ENCODE measurements around the gene B4GALNT4.
"Not testable (repeated sequence)": the region's sequence is repeated elsewhere in the genome, so short reads cannot be mapped to it uniquely, and the experiment has no call there.

The B4GALNT4 gene

DNA sequence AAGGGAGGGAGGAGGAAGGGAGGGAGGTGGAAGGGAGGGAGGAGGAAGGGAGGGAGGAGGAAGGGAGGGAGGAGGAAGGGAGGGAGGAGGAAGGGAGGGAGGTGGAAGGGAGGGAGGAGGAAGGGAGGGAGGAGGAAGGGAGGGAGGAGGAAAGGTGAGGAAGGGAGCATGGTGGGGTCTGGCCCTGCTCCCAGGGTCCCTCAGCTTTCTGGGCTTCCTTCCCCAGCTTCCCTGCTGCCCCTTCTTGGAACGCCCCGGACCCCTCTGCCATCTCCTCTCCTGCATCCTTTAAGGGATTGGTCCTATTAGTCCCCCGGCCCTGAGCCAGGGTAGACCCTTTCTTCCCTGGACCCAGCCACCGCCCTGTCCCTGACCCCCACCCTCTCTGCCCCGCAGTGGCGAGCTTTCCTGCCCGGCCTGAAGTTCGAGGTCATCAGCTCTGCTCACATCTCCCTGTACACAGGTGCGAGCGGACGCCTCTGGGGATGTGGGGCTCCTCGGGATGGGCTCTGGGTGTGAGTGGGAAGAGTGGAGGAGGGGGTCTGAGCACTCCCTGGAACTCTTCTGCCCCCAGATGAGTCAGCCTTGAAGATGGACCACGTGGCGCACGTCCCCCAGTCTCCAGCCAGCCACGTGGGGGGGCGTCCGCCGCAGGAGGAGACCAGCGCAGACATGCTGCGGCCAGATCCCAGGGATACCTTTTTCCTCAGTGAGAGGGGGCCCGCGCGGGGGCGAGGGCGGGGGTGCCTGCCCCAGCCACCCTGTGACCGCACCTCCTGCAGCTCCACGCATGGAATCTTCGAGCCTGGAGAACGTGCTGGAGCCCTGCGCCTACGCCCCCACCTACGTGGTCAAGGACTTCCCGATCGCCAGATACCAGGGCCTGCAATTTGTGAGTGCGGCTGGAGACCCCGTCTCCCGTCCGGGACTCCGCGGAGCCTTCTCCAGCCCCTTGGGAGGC, 6.0 kb downstream of the B4GALNT4 start:
- DNase-seq (ENCODE audit: low read depth), result no peak

GRCh38 chr11:376531-377173, 7.4 kb downstream of the B4GALNT4 start:
- DNase-seq (ENCODE audit: low read depth), result no peak

GRCh38 chr11:377174-377865, 8.0 kb downstream of the B4GALNT4 start:
- no peak for DNase-seq (ENCODE audit: low read depth)

DNA sequence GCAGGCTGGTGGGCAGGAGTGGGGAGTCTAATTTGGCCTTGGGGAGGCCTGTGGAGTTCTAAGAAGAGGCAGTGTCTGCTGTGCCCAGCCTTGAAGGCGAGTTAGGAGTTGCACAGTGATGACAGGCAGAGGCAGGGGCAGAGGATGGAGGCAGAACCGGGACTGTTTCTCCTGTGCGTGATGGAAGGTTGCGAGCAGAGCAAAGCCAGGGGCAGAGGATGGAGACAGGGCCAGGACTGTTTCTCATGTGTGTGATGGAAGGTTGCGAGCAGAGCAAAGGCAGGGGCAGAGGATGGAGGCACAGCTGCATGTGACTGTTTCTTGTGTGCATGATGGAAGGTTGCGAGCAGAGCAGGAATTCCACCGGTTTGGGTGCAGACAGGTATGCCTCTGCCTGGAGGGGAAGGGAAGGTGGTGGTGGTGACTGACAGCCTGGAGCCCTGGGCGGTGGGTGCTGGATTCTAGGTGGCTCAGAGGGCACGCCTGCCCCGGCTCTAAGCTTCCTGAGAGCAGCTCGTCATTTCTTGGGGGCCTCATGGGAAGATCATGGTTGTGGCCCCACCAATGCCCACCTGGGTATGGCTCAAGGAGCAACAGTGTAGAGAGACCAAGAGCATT, 8.7 kb downstream of the B4GALNT4 start:
- DNase-seq (ENCODE audit: low read depth), result no peak

DNA sequence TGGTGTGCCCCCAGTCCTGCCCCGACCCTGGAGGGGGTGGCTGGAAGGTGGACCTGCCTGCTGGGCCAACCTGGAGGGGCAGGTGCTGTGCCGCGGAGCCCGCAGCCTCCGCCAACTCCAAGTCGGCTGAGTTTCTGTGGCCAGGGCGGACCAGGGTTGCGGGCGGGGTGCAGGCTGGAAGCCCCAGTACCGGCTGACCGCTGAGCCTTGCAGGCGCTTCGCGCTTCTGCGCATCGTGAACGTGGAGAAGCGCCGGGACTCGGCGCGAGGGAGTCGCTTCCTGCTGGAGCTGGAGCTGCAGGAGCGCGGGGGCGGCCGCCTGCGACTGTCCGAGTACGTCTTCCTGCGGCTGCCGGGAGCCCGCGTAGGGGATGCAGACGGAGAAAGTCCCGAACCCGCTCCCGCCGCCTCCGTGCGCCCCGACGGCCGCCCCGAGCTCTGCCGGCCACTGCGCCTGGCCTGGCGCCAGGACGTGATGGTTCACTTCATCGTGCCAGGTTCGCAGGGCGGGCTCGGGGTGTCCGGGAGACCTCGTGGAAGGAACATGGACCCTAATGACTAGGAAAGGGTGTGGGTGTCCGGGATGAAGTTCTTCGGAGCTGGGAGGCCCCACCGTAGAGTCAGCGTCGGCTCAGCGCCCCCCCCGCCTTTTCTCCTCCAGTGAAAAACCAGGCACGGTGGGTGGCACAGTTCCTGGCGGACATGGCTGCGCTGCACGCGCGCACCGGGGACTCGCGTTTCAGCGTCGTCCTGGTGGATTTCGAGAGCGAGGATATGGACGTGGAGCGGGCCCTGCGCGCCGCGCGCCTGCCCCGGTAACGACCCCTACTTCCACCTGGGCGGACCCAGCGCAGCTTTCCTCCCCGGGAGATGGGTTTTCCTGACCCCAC, 10.2 kb downstream of the B4GALNT4 start:
- no peak for DNase-seq (ENCODE audit: low read depth)

DNA sequence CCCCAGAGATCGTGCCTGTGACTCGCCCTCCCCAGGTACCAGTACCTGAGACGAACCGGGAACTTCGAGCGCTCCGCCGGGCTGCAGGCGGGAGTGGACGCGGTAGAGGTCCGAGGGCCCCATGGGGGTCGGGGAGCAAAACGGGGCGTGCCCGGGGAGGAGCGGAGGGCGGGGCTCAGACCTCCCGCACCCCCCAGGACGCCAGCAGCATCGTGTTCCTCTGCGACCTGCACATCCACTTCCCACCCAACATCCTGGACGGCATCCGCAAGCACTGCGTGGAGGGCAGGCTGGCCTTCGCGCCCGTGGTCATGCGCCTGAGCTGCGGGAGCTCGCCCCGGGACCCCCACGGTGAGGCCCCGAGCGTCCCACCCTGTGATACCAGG, 10.8 kb downstream of the B4GALNT4 start:
- no peak for DNase-seq (ENCODE audit: low read depth)

DNA sequence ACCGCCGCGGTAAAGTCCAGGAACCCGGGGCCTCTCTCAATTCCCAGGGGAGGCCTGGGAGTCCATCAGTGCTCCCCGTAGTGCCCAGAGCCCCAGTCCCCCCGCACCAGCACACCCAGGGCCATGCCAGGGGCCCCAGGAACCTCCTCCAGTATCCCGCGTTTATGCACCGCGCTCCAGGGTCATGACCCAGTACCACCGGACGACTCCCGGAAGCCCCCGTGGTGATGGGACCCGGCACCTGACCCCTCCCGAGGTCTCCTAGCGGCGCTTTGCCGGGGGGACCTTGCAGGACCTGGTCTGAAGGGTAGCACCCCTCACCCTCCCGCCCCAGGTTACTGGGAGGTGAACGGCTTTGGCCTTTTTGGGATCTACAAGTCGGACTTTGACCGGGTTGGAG, 11.2 kb downstream of the B4GALNT4 start:
- no peak for DNase-seq (ENCODE audit: low read depth)

- no peak for DNase-seq (ENCODE audit: low read depth)
These were observed 11.7 kb downstream of the B4GALNT4 start for GRCh38 chr11:380996-381395.

DNA sequence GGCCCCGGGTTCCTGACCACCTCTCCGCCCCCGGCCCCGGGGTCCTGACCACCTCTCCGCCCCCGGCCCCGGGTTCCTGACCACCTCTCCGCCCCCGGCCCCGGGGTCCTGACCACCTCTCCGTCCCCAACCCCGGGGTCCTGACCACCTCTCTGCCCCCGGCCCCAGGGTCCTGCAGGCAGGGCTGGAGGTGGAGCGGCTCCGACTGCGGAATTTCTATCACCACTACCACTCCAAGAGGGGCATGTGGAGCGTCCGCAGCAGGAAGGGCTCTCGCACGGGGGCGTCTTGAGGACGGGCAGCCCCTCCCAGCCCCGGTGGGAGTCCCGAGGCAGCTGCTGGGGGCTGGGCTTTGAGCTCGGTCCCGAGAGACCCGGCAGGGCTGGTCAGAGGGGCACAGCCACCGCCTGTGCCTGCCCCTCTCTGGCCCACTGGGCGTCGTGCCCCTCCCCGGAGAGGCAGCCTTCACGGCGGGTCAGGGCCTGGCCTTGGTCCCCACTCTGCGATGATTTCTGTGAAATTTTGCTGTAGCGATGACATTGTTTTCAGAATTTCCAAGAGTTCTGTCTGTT, 12.3 kb downstream of the B4GALNT4 start:
- no peak for DNase-seq (ENCODE audit: low read depth)

DNA sequence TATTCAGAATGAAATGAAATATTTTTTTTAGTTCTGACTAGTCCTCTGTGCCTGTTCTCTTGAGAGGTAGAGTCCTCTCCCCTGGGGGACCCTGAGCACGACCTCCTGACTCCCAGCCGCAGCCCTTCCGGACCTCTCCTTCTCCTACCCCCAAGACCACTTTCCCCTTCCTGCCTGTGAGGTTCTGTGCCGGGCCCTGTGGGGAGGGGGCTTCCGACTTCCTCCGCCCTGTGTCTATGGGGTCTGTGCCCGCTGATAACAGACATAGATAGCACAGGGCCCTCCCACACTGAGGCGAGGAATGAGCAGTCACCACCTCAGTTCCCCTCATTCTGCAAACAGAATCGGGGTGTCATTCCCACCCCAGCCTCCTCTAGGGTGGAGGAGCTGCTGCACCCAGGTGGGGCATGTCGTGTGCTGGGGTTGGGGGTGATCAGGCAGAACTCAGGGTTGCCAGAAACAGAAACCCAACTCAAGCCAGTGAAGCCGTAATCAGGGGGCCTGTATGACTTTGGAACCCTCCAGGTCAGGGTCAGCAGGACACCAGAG, 12.9 kb downstream of the B4GALNT4 start:
- no peak for DNase-seq (ENCODE audit: low read depth)

GRCh38 chr11:383431-383830, 14.1 kb downstream of the B4GALNT4 start:
- DNase-seq (ENCODE audit: low read depth), result no peak

- no peak for DNase-seq (ENCODE audit: low read depth)
These were observed 15.2 kb downstream of the B4GALNT4 start for GRCh38 chr11:384511-384910.

DNA sequence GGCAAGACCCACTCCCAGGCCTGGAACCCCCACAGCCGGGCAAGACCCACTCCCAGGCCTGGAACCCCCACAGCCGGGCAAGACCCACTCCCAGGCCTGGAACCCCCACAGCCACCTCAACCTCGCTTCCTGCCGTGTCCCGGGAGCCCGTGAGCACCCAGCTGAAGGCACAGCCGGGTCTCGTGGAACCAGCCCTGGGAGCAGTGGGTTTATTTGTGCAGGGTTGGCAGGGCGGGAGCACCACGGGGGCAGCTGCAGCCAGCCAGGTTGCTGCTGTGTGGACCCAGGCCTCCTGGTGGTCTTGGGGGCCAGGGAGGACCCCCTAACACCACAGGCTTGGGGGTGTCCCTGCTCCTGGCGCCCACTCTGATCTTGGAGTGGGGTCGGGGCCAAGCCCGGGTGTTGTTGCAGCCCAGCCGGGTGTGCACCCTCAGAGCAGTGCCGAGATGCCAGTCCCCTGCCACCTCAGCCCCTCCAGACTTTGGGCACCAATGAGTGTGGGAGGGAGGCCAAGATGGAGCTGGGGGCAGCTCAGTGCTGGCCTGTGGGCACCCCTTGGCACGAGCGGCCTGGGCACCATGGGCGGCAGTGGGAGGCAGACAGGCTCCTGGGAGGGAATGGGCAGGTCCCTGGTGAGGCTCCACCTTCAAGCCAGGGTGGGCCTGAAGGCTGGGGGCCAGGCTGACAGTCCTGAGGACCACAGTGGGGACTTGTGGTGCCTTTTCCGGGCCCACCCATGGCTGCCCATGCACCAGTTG, 16.5 kb downstream of the B4GALNT4 start:
- no peak for DNase-seq (ENCODE audit: low read depth)

DNA sequence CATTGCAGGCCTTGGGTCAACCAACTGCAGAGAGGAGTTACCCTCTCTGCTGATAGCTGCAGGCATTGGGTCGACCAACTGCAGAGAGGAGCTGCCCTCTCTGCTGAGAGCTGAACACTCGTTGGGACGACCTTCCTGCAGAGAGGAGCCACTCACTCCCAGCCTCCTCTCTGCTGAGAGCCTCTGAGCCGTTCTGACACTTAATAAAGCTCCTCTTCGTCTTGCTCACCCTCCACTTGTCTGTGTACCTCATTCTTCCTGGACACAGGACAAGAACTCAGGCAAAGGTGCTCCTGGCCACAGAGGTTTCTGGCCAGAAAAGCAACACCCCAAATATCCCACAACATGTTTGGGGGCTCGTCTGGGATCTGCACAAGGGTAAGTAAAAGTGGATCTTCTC, 17.2 kb downstream of the B4GALNT4 start:
- no peak for DNase-seq (ENCODE audit: low read depth)

GRCh38 chr11:387193-387793, 18.0 kb downstream of the B4GALNT4 start:
- DNase-seq (ENCODE audit: low read depth), result no peak

DNA sequence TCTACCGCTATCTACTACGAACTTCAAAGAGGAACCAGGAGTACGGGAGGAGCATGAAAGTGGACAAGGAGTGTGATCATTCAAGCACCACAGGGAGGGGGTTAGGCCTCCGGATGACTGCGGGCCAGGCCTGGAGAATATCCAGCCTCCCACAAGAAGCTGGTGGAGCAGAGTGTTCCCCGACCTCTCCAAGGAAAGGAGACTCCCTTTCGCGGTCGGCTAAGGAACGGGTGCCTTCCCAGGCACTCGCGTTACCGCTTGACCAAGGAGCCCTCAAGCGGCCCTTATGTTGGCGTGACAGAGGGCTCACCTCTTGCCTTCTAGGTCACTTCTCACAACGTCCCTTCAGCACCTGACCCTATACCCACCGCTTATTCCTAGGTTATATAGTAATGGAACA, 20.1 kb downstream of the B4GALNT4 start:
- DNase-seq (ENCODE audit: low read depth), result not testable (repeated sequence)

GRCh38 chr11:390175-390574, 20.9 kb downstream of the B4GALNT4 start:
- DNase-seq (ENCODE audit: low read depth), result no peak

DNA sequence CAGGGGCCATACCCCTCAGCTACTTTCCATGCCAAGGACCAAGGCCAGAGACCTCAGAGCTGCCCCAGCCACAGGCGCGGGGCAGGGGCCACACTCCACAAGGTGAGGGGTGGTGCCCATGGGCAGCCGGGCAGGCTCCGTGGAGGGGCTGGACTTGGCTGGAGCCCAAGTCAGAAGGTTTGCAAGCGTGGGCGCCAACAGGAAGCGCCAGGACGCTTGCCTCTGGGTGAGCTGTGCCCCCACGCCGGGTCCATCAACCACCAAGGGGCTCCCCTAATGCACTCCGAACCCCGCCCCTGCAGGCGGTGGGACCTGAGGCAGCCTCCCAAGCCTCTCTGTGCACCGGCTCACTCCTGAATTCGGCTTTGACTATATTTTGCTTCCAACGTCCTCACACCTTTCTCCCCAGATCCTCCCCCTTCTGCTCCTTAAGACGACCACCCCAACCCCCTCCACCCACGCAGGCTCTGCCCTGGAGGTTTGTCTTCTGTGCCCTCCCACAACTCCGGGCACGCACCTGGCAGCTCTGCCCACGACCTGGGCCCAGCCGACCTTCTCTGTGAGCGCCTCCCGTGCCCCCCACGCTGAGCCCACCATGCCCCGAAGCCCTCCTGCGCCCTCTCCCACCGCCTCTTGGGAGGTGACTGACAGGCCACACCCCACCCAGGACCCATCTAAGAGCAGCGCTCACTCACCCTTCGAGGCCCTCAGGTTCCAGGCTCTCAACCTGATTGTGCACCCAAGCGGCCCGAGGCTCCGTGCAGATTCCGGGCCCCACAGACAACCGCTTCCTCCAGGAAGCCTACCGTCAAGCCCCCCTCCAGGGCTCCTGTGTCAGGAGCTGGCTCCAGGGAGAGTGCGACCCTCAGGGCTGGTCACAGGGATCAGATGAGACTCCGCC, 22.1 kb downstream of the B4GALNT4 start:
- no peak for DNase-seq (ENCODE audit: low read depth)

All from stimulated activated CD4-positive, alpha-beta T cell treated with anti-CD3 and anti-CD28 coated beads, Interleukin-2, amount 100 ng/mL, for 4 hours (primary cell).